ENCODE data around the gene BCL2A1. TPM values are rescaled to one million over a fixed set of nuclear protein-coding genes. Genes with fewer than 3 reads are reported as not detected.
"Not testable (repeated sequence)": the region's sequence is repeated elsewhere in the genome, so short reads cannot be mapped to it uniquely, and the experiment has no call there.

BCL2A1 gene
- total and polyA plus RNA-seq, 2 experiments from 2014 or later, result 0.18 TPM; not detected in 1

DNA sequence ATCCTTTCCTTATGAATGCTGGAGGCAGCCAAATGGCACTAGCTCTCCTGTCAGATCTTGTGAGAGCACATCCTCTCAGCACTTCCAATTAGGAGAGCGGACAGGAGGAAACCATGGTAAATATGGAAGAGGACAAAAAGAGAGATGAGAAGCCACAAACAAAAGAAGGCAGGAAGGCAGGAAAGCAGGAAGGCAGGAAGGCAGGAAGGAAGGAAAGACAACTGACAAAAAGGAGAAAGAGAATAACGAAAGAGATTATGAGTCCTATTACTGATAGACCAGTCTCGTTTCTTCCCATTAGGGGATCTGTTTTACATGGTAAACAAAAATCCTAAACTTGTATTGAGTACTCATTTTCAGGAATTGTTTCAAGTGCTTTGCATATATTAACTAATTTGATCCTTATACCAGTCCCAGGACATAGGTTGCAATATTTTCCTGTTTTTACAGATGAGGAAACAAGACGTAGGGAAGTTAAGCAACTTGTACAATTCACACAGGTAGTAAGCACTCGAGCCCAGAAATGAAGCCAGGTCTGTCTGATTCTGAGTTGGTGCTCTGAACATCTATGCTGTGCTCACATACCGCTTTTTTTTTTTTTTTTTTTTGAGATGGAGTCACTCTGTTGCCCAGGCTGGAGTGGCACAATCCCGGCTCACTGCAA is 4.2 kb downstream of the BCL2A1 start:
- H3K27ac ChIP-seq, result no peak overlapping the region
- H3K27me3 ChIP-seq, result no peaks in the 10 kb centered on the region
- no peaks in the 10 kb centered on the region for H3K9me3 ChIP-seq (ENCODE audit: low read depth)
- no peaks in the 10 kb centered on the region for H3K4me1 ChIP-seq (ENCODE audit: low read depth)
- H3K36me3 ChIP-seq, result no peaks in the 10 kb centered on the region
- no peak overlapping the region for H3K4me3 ChIP-seq
- no peak for TF ChIP-seq CTCF (IDR thresholded peaks at IDR 0.05; ENCODE audit: low read depth, low read length)
- DNase-seq (ENCODE audit: low read depth in 1 of 2, low spot score in 1 of 2), result no peak

GRCh38 chr15:79965846-79966630 is 5.0 kb downstream of the BCL2A1 start:
- no peaks in the 10 kb centered on the region for H3K9me3 ChIP-seq (ENCODE audit: low read depth)
- no peak overlapping the region for H3K4me3 ChIP-seq
- H3K27me3 ChIP-seq, result no peaks in the 10 kb centered on the region
- TF ChIP-seq CTCF (IDR thresholded peaks at IDR 0.05; ENCODE audit: low read depth, low read length), result no peak
- DNase-seq (ENCODE audit: low read depth in 1 of 2, low spot score in 1 of 2), result no peak
- no peaks in the 10 kb centered on the region for H3K36me3 ChIP-seq
- H3K4me1 ChIP-seq (ENCODE audit: low read depth), result no peaks in the 10 kb centered on the region
- H3K27ac ChIP-seq, result no peak overlapping the region

- H3K36me3 ChIP-seq, result no peaks in the 10 kb centered on the region
- no peaks in the 10 kb centered on the region for H3K4me1 ChIP-seq (ENCODE audit: low read depth)
- H3K27me3 ChIP-seq, result no peaks in the 10 kb centered on the region
- no peak for DNase-seq (ENCODE audit: low read depth in 1 of 2, low spot score in 1 of 2)
- H3K27ac ChIP-seq, result no peak overlapping the region
- H3K4me3 ChIP-seq, result no peak overlapping the region
- TF ChIP-seq CTCF (IDR thresholded peaks at IDR 0.05; ENCODE audit: low read depth, low read length), result no peak
- H3K9me3 ChIP-seq (ENCODE audit: low read depth), result no peaks in the 10 kb centered on the region
Observed at GRCh38 chr15:79964232-79964805, 6.7 kb downstream of the BCL2A1 start.

- not testable (repeated sequence) for H3K4me1 ChIP-seq (ENCODE audit: low read depth); H3K9me3 ChIP-seq (ENCODE audit: low read depth); H3K36me3 ChIP-seq; DNase-seq (ENCODE audit: low read depth in 1 of 2, low spot score in 1 of 2); H3K4me3 ChIP-seq; H3K27ac ChIP-seq; H3K27me3 ChIP-seq
Observed at GRCh38 chr15:79962921-79963320, 8.1 kb downstream of the BCL2A1 start.

GRCh38 chr15:79962178-79962577 is 8.8 kb downstream of the BCL2A1 start:
- Histone ChIP-seq H3K36me3 (no peaks in the 10 kb centered on the region), H3K27ac (no peak overlapping the region), H3K27me3 (no peaks in the 10 kb centered on the region), H3K4me3 (no peak overlapping the region), H3K4me1 (ENCODE audit: low read depth) (no peaks in the 10 kb centered on the region), H3K9me3 (ENCODE audit: low read depth) (no peaks in the 10 kb centered on the region)
- no peak for TF ChIP-seq CTCF (IDR thresholded peaks at IDR 0.05; ENCODE audit: low read depth, low read length)
- DNase-seq (ENCODE audit: low read depth in 1 of 2, low spot score in 1 of 2), result no peak

All from cardiac muscle cell (in vitro differentiated cells and primary cell).